ENCODE measurements around the gene ANAPC13. TPM values are rescaled to one million over a fixed set of nuclear protein-coding genes. Genes with fewer than 3 reads are reported as not detected.
A peak's percentile ranks its signal among the peaks of the same experiment; 100 is the strongest.

The ANAPC13 gene
- total RNA-seq, 1 experiment from 2014 or later: 81.9 TPM

- DNase-seq (ENCODE audit: low read depth in 1 of 2, low spot score in 2 of 2): no peak
- Histone ChIP-seq H3K9me3 (replicated peaks) (no peaks in the 10 kb centered on the region), H3K4me1 (replicated peaks) (peaks cover 33% of the 10 kb centered on the region), H3K27me3 (replicated peaks) (no peaks in the 10 kb centered on the region), H3K27ac (no peak overlapping the region), H3K36me3 (peaks cover 37% of the 10 kb centered on the region), H3K4me3 (no peak overlapping the region)
Observed at GRCh38 chr3:134474956-134475355, 10.8 kb downstream of the ANAPC13 start.

- Histone ChIP-seq H3K9me3 (replicated peaks) (no peaks in the 10 kb centered on the region), H3K4me3 (no peak overlapping the region), H3K36me3 (peaks cover 27% of the 10 kb centered on the region), H3K27me3 (replicated peaks) (no peaks in the 10 kb centered on the region), H3K27ac (no peak overlapping the region), H3K4me1 (replicated peaks) (peaks cover 33% of the 10 kb centered on the region)
- peak; percentile 62 to 81 for DNase-seq (ENCODE audit: low read depth in 1 of 2, low spot score in 2 of 2)
Observed at GRCh38 chr3:134473868-134474546, 11.8 kb downstream of the ANAPC13 start.

DNA sequence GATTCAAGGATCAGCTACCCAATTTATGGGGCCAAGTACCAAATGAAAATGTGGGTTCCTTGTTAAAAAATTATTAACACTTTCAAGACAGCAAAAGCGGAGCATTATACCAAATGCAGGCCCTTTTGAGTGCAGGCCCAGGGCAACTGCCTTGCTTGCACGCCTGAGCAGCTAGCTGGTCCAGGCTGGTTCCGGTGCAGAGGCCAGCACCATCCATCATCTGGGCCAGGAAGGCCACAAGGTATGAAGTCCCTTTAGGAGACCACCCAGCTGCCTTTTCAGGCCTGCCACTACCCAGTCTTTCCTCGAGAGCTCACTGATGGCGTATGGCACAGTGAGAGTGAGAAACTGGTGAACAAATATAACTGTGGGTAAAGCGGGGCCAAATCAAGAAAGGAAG, 13.0 kb downstream of the ANAPC13 start:
- peaks cover 22% of the 10 kb centered on the region for H3K4me1 ChIP-seq (replicated peaks)
- no peaks in the 10 kb centered on the region for H3K27me3 ChIP-seq (replicated peaks)
- H3K36me3 ChIP-seq: peaks cover 17% of the 10 kb centered on the region
- no peak overlapping the region for H3K4me3 ChIP-seq
- no peak overlapping the region for H3K27ac ChIP-seq
- no peaks in the 10 kb centered on the region for H3K9me3 ChIP-seq (replicated peaks)
- DNase-seq (ENCODE audit: low read depth in 1 of 2, low spot score in 2 of 2): no peak

DNA sequence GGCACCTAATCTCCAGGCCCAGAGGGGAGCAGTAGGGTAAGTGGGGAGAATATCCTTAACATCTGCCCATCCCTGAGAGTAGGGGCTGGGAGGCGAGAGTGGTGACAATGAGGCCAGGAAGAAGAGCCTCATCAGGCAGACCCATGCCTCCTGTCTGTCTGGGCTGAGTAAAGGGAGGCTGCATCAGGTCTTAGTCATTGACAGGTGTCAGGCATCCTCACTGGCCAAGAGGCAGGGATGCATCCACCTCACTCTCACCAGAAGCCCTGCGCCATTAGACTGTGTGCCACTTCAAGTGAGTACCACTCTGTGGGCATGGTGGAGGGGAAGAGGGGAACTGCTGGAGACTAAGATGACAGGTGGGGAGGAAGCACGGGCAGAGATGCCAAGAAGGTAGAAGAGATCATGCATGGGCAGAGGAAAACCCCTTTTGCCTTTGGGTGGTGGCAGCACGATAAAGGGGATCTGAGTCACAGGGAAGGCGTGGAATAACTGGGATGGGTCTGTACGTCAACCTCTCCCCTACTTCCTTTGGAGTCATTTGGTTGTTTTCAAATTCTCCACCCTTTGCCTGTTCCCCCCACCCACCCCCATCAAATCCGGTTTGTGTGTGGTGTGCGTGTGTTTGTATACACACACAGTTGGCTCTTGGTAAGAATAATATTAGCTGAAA, 14.1 kb downstream of the ANAPC13 start:
- peak; percentile 65 to 69 for DNase-seq (ENCODE audit: low read depth in 1 of 2, low spot score in 2 of 2)
- peak overlapping the region; percentile 39 for H3K27ac ChIP-seq
- no peaks in the 10 kb centered on the region for H3K27me3 ChIP-seq (replicated peaks)
- H3K9me3 ChIP-seq (replicated peaks): no peaks in the 10 kb centered on the region
- H3K4me1 ChIP-seq (replicated peaks): peaks cover 20% of the 10 kb centered on the region
- H3K36me3 ChIP-seq: peaks cover 5% of the 10 kb centered on the region
- no peak overlapping the region for H3K4me3 ChIP-seq

DNA sequence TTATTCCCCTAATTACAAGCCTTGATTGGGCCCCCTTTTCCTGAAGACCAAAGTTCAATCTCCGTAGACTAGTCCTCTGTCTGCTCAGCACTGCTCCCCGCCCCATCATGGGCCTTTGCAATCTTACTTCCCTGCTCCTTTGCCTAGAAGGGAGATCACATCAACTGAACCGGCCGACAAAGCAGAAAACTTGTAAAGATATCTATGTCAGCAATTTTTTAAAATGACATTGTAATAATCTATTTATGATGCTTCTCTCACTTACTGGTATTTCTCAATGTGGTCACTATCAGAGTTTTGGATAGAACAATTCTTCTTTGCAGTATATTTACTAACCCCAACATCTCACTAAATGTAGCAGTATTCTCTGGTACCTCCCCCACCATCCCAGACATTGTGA, 17.3 kb downstream of the ANAPC13 start:
- H3K4me1 ChIP-seq (replicated peaks): peaks cover 33% of the 10 kb centered on the region
- no peaks in the 10 kb centered on the region for H3K27me3 ChIP-seq (replicated peaks)
- no peak overlapping the region for H3K27ac ChIP-seq
- no peaks in the 10 kb centered on the region for H3K36me3 ChIP-seq
- no peak for DNase-seq (ENCODE audit: low read depth in 1 of 2, low spot score in 2 of 2)
- H3K4me3 ChIP-seq: no peak overlapping the region
- no peaks in the 10 kb centered on the region for H3K9me3 ChIP-seq (replicated peaks)

DNA sequence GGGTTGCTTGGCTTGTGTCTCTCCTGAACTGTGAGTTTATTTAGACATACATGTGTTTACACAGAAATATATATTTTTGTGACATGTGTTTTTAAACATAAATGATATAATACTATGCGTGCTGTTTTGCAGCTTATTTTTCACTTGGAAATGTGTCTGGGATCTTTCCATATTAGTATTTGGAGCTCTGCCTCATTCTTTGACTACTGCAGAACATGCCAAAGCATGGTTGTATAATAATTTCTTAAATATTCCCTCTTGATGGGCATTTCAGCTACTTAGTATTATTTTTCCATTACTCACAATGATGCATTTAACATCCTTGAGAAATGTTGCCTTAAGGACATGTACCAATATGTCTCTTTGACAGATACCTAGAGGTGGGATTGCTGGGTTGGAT, 19.5 kb downstream of the ANAPC13 start:
- H3K27me3 ChIP-seq (replicated peaks): no peaks in the 10 kb centered on the region
- peaks cover 41% of the 10 kb centered on the region for H3K4me1 ChIP-seq (replicated peaks)
- no peaks in the 10 kb centered on the region for H3K9me3 ChIP-seq (replicated peaks)
- H3K36me3 ChIP-seq: no peaks in the 10 kb centered on the region
- no peak for DNase-seq (ENCODE audit: low read depth in 1 of 2, low spot score in 2 of 2)
- H3K4me3 ChIP-seq: no peak overlapping the region
- H3K27ac ChIP-seq: no peak overlapping the region

GRCh38 chr3:134464689-134465365, 21.0 kb downstream of the ANAPC13 start:
- H3K27me3 ChIP-seq (replicated peaks): no peaks in the 10 kb centered on the region
- H3K36me3 ChIP-seq: no peaks in the 10 kb centered on the region
- H3K9me3 ChIP-seq (replicated peaks): no peaks in the 10 kb centered on the region
- H3K27ac ChIP-seq: peak overlapping the region; percentile 69
- H3K4me1 ChIP-seq (replicated peaks): peaks cover 38% of the 10 kb centered on the region
- DNase-seq (ENCODE audit: low read depth in 1 of 2, low spot score in 2 of 2): no peak
- no peak overlapping the region for H3K4me3 ChIP-seq

DNA sequence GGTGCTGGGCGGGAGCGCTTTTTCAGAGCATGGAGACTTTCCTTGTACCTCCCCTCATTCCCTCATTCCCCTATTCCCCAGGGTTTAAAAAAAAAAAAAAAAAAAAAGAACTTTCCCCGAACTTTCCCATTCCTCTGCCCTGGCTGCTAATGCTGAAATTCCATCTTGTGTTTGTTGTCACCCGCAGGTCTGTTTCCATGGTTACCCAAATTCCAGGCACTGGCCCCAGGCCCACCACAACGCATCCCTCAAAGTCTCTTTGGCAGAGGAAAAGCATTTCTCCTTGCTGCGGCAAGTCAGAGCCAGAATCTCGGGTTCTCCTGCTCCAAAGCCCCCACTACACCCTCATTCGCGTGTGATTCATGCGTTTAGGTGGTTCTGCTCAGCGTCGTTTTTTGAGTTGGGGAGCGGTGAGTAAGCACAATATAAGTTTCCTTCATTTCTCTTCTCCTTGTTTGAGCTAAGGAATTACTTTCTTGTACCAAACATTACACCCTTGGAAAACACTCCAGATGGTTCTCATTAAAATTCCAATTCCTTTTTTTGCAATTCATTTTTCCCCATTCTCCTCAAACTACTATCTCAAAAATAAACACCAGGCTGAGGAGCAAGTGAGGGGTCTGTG, 21.6 kb downstream of the ANAPC13 start:
- Histone ChIP-seq H3K27ac (peak overlapping the region; percentile 69), H3K36me3 (no peaks in the 10 kb centered on the region), H3K4me3 (no peak overlapping the region), H3K4me1 (replicated peaks) (peaks cover 38% of the 10 kb centered on the region), H3K27me3 (replicated peaks) (no peaks in the 10 kb centered on the region), H3K9me3 (replicated peaks) (no peaks in the 10 kb centered on the region)
- peak; percentile 82 to 88 for DNase-seq (ENCODE audit: low read depth in 1 of 2, low spot score in 2 of 2)

DNA sequence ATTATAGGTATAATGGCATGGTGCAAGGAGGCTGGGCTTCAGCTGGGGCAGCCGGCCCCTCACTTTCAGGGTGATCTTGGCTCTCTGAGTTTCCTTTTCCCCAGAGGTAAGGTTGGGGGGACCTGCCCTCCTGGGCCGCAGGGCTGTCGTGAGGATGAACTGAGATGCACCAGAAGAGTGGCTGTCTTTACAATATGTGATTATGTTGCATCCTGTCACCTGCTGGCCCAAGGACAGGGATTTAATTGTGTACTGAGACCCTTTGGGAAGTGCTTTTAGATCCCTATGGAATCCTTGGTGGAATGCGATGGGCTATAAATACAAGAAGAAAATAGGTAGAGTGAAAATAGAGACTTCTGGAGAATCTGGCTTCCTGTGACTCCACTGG, 22.1 kb downstream of the ANAPC13 start:
- no peaks in the 10 kb centered on the region for H3K36me3 ChIP-seq
- H3K9me3 ChIP-seq (replicated peaks): no peaks in the 10 kb centered on the region
- H3K27me3 ChIP-seq (replicated peaks): no peaks in the 10 kb centered on the region
- H3K4me3 ChIP-seq: no peak overlapping the region
- DNase-seq (ENCODE audit: low read depth in 1 of 2, low spot score in 2 of 2): no peak
- peak overlapping the region; percentile 69 for H3K27ac ChIP-seq
- H3K4me1 ChIP-seq (replicated peaks): peaks cover 38% of the 10 kb centered on the region

DNA sequence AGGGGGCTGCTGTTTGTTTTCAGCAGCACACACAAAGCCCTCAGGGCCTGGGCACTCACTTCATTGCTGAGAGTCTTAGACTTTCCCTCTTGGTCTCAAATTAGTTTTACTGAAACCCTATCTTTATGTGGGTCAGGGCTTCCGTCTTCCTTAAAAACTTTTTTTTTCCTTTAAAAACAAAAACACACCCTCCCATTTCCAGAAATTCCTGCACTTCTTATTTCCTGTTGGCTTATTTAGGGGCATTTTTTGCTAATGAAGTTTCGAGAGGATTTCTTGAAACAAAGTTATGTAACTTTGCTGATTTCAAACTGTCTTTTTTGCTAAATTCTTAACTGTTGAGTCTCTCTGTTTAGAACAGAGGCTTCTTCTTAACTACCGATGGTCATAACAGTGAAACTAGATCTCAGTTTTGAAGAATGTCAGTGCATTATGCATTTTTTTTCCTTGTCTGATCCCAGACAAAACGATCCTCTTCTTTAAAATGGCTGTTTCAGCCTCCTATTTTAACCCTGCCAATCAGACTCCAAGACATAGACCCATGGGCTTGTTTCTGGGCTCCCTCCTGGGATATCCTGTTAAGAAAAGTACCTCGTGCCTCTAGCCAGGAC, 23.3 kb downstream of the ANAPC13 start:
- peak in 1 of 2 experiments; percentile 48 for DNase-seq (ENCODE audit: low read depth in 1 of 2, low spot score in 2 of 2)
- Histone ChIP-seq H3K9me3 (replicated peaks) (no peaks in the 10 kb centered on the region), H3K27ac (peak overlapping the region; percentile 69), H3K36me3 (no peaks in the 10 kb centered on the region), H3K4me1 (replicated peaks) (peaks cover 36% of the 10 kb centered on the region), H3K4me3 (no peak overlapping the region), H3K27me3 (replicated peaks) (no peaks in the 10 kb centered on the region)

- no peaks in the 10 kb centered on the region for H3K36me3 ChIP-seq
- DNase-seq (ENCODE audit: low read depth in 1 of 2, low spot score in 2 of 2): no peak
- H3K4me3 ChIP-seq: no peak overlapping the region
- no peak overlapping the region for H3K27ac ChIP-seq
- no peaks in the 10 kb centered on the region for H3K9me3 ChIP-seq (replicated peaks)
- H3K27me3 ChIP-seq (replicated peaks): no peaks in the 10 kb centered on the region
- peaks cover 32% of the 10 kb centered on the region for H3K4me1 ChIP-seq (replicated peaks)
Observed at GRCh38 chr3:134460965-134461364, 24.8 kb downstream of the ANAPC13 start.

DNA sequence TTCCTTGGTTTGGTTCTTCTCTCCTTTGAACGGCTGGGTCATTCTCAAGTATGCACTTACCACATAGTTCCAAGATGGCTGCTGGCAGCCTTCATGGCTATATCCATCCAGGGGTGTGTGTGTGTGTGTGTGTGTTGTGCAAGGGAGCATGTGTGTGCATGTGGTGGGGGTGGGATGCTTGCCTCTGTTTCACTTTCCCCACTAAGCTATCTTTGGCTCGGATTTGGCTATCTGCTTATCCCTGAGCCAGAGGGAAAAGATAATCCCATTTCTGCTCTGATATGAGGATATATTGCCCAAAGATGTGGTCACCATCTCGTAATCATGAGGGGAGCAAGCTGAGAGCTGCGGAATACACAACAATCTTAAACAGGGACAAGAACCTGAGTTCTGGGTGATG, 26.2 kb downstream of the ANAPC13 start:
- Histone ChIP-seq H3K4me3 (no peak overlapping the region), H3K36me3 (no peaks in the 10 kb centered on the region), H3K9me3 (replicated peaks) (no peaks in the 10 kb centered on the region), H3K4me1 (replicated peaks) (peaks cover 28% of the 10 kb centered on the region), H3K27me3 (replicated peaks) (no peaks in the 10 kb centered on the region), H3K27ac (no peak overlapping the region)
- no peak for DNase-seq (ENCODE audit: low read depth in 1 of 2, low spot score in 2 of 2)

- no peaks in the 10 kb centered on the region for H3K9me3 ChIP-seq (replicated peaks)
- H3K4me3 ChIP-seq: no peak overlapping the region
- no peak overlapping the region for H3K27ac ChIP-seq
- H3K36me3 ChIP-seq: no peaks in the 10 kb centered on the region
- no peak for DNase-seq (ENCODE audit: low read depth in 1 of 2, low spot score in 2 of 2)
- peaks cover 19% of the 10 kb centered on the region for H3K4me1 ChIP-seq (replicated peaks)
- H3K27me3 ChIP-seq (replicated peaks): no peaks in the 10 kb centered on the region
Observed at GRCh38 chr3:134458406-134458945, 27.3 kb downstream of the ANAPC13 start.
